GM12878 (cell line): ENCODE measurements around the gene PRR35. TPM values are rescaled to one million over a fixed set of nuclear protein-coding genes. Genes with fewer than 3 reads are reported as not detected.

Experiments
- ATAC-seq: fragments of 200-7000 bp; cut with Tn5 transposase; 3 replicates; pipeline ENCODE4 v1.9.1; 2020; ENCODE audit warnings: mild to moderate bottlenecking, moderate library complexity
- BruUV-seq: library from RNA; stranded (reverse); fragments of 400-500 nt; replicated peaks from 2 replicates; lab custom pipeline; 2021; lab: Mats Ljungman, UMichigan
- CTCF ChIA-PET: fragments of 300-600 bp; sonication (Branson Sonifier 250); formaldehyde crosslinking; extraction: SDS; loops from one replicate; lab custom pipeline; 2021; ENCODE audit warnings: inconsistent platforms; lab: Yijun Ruan, JAX
- POLR2A ChIA-PET: fragments of 350-600 bp; formaldehyde crosslinking; extraction: SDS; loops from one replicate; lab custom pipeline; 2021; ENCODE audit warnings: inconsistent platforms; lab: Charles Lee
- RAD21 ChIA-PET: fragments of 300-600 bp; sonication (Branson Sonifier 250); formaldehyde crosslinking; loops from one replicate; lab custom pipeline; 2023; ENCODE audit warnings: antibody characterized with exemption; ENCODE audit not compliant: unreplicated experiment; lab: Charles Lee
- SMC1A ChIA-PET: fragments of 300-600 bp; sonication (Branson Sonifier 250); formaldehyde crosslinking; loops from one replicate; lab custom pipeline; 2023; ENCODE audit not compliant: unreplicated experiment, uncharacterized antibody; lab: Charles Lee
- DNase-seq: peaks from one replicate; pipeline ENCODE4 v3.0.0-alpha.2; 2011; ENCODE audit warnings: low read depth, low spot score
- FAIRE-seq: peaks from 3 replicates; lab custom pipeline; 2011; peaks lifted over from hg19 to GRCh38; lab: Jason Lieb, UNC
- H2AFZ ChIP-seq: 2 replicates; pipeline ENCODE4 v1.6.0; 2011; ENCODE audit warnings: low read depth, low read length, control low read depth; ENCODE audit not compliant: control insufficient read depth
- H3K27ac ChIP-seq: 2 replicates; pipeline ENCODE4 v1.5.1; 2011; ENCODE audit warnings: control low read depth; ENCODE audit not compliant: control insufficient read depth, insufficient read depth
- H3K27me3 ChIP-seq, 2 experiments: replicated peaks in 1 of 2; 2 replicates each; pipeline versions ENCODE4 v1.6.0 to v1.6.1; 2011; ENCODE audit warnings: low read length in 1 of 2; ENCODE audit not compliant: control insufficient read depth in 2 of 2, insufficient read depth in 2 of 2
- H3K36me3 ChIP-seq, 2 experiments: 2 replicates each; pipeline ENCODE4 v1.5.1; 2011; ENCODE audit warnings: low read length in 1 of 2; ENCODE audit not compliant: control insufficient read depth in 2 of 2, insufficient read depth in 2 of 2
- H3K4me1 ChIP-seq: 2 replicates; pipeline ENCODE4 v1.6.1; 2011; ENCODE audit warnings: mild to moderate bottlenecking, low read length, moderate library complexity, mixed read lengths; ENCODE audit not compliant: control insufficient read depth, insufficient read depth
- H3K4me2 ChIP-seq: 2 replicates; pipeline ENCODE4 v1.6.0; 2011; ENCODE audit warnings: control low read depth; ENCODE audit not compliant: control insufficient read depth, insufficient read depth
- H3K4me3 ChIP-seq: fragments of 200-600 bp; sonication (generic); 2 replicates; pipeline ENCODE4 v1.5.1; 2016
- H3K79me2 ChIP-seq: 2 replicates; pipeline ENCODE4 v1.6.0; 2011; ENCODE audit warnings: low read length; ENCODE audit not compliant: control insufficient read depth, insufficient read depth
- H3K9ac ChIP-seq: 2 replicates; pipeline ENCODE4 v1.8.0; 2011; ENCODE audit warnings: low read length, control low read depth, mixed read lengths; ENCODE audit not compliant: control insufficient read depth, insufficient read depth
- H3K9me3 ChIP-seq: replicated peaks from 3 replicates; pipeline ENCODE4 v1.5.1; 2011; ENCODE audit warnings: mild to moderate bottlenecking, low read length; ENCODE audit not compliant: control insufficient read depth, insufficient read depth
- H4K20me1 ChIP-seq: 2 replicates; pipeline ENCODE4 v1.6.0; 2011; ENCODE audit not compliant: control insufficient read depth, insufficient read depth
- ATF2 ChIP-seq: IDR thresholded peaks from 2 replicates; pipeline ENCODE4 v1.6.1; 2012; ENCODE audit warnings: low read length, inconsistent platforms
- ATF7 ChIP-seq: fragments of 450-650 bp; IDR thresholded peaks from 2 replicates; pipeline ENCODE4 v1.6.1; 2016; ENCODE audit warnings: low read depth, mild to moderate bottlenecking
- BMI1 ChIP-seq: fragments of 450-650 bp; IDR thresholded peaks from 2 replicates; pipeline ENCODE4 v1.6.1; 2016; ENCODE audit warnings: mild to moderate bottlenecking, moderate library complexity, borderline replicate concordance
- CREM ChIP-seq: IDR thresholded peaks from 2 replicates; pipeline ENCODE4 v1.6.1; 2014; ENCODE audit warnings: antibody characterized with exemption, low read depth
- FOXK2 ChIP-seq: fragments of 450-650 bp; IDR thresholded peaks from 2 replicates; pipeline ENCODE4 v1.6.1; 2017; ENCODE audit warnings: mild to moderate bottlenecking, moderate library complexity
- REST ChIP-seq: IDR thresholded peaks from 2 replicates; pipeline ENCODE4 v1.6.1; 2012; ENCODE audit warnings: mild to moderate bottlenecking, low read depth, low read length
- SMC3 ChIP-seq: IDR thresholded peaks from 2 replicates; pipeline ENCODE4 v1.6.1; 2011; ENCODE audit warnings: low read length, improper control_type of control experiment, borderline replicate concordance
- WGBS: methylation state at CpG from one replicate; pipeline ENCODE4 v1.1.6; 2016; ENCODE audit warnings: low lambda C conversion rate; ENCODE audit not compliant: insufficient replicate concordance, insufficient coverage; ENCODE audit errors: missing lambda C conversion rate; 5-methylcytosine and 5-hydroxymethylcytosine counted together
- in situ Hi-C: fragments of 300-500 bp; cut with MboI; formaldehyde crosslinking; loops from 9 replicates; pipeline ENCODE4 v1.14.3; 2018; ENCODE audit warnings: mixed read lengths
- intact Hi-C: fragments of 100-400 bp; cut with micrococcal nuclease; formaldehyde crosslinking; loops from one replicate; pipeline ENCODE4 v1.14.2; 2022; ENCODE audit not compliant: unreplicated experiment
- polyA plus RNA-seq, 11 experiments: library from polyadenylated mRNA; depleted of rRNA in 4 of 11; unstranded in 6 of 11; stranded (reverse) in 5 of 11; fragments of >200 nt; fragmentation: Nextera tagmentation in 4 of 11; fragmentation: Illumina TruSeq in 1 of 11; extraction: Ambion mirVana in 4 of 11; extraction: Trizol in 1 of 11; gene quantifications; 1 replicate in 1 of 11; 2 replicates in 10 of 11; pipeline versions ENCODE4 v1.2.1 to v1.2.3, GENCODE V29; 2011 to 2016; ENCODE audit warnings: inconsistent platforms in 2 of 11, missing spikeins in 2 of 11, low read depth in 1 of 11
- total RNA-seq, 4 experiments: library from RNA; depleted of rRNA in 3 of 4; stranded (reverse); fragments of >200 nt in 3 of 4; fragmentation: Illumina TruSeq in 1 of 4; extraction: Trizol in 1 of 4; gene quantifications; 2 replicates each; pipeline versions ENCODE4 v1.2.1 to v1.2.3, GENCODE V29; 2013 to 2021

PRR35 gene
- total and polyA plus RNA-seq, 10 of the 15 experiments (the other 5 are each of a cell fraction or from before 2014, with no cell fraction given) = not detected

GRCh38 chr16:546909-547770 lies 13.1 kb upstream of the PRR35 start:
- Histone ChIP-seq H4K20me1 (no peaks in the 10 kb centered on the region), H3K9ac (no peak overlapping the region), H3K27me3 (no peaks in the 10 kb centered on the region), H2AFZ (no peak overlapping the region), H3K9me3 (no peaks in the 10 kb centered on the region), H3K36me3 (peaks cover 0 to 16% of the 10 kb centered on the region in 2 experiments; a peak in 2 of 4 replicates), H3K4me2 (no peak overlapping the region), H3K4me3 (no peak overlapping the region), H3K79me2 (no peaks in the 10 kb centered on the region), H3K4me1 (no peaks in the 10 kb centered on the region), H3K27ac (no peak overlapping the region)
- BruUV-seq = no TSS peak
- FAIRE-seq (no peak), ATAC-seq (no peak), DNase-seq (no peak)
- SMC1A ChIA-PET = no interaction called here
- CTCF ChIA-PET = no interaction called here
- POLR2A ChIA-PET = no interaction called here
- intact Hi-C loops = no loop called here
- 97% methylated on average over 56 of the region's 60 CpGs for WGBS
- RAD21 ChIA-PET = no interaction called here
- TF ChIP-seq BMI1 (no peak), ATF2 (no peak), CREM (no peak), REST (no peak), FOXK2 (no peak), SMC3 (no peak), ATF7 (no peak)
- in situ Hi-C loops = no loop called here
